Sigmoid colon (tissue), 4 donors: ENCODE measurements around the gene RAB25.

Experiments
- EP300 ChIP-seq, 4 donors: sonication (generic); formaldehyde crosslinking; IDR thresholded peaks; one replicate each; pipeline ENCODE4 v1.6.1; 2017; ENCODE audit warnings: antibody characterized with exemption in 4 of 4
- POLR2A ChIP-seq, 2 donors: fragments of 450-650 bp; IDR thresholded peaks; one replicate each; pipeline ENCODE4 v1.6.1; 2016; ENCODE audit warnings: antibody characterized with exemption in 2 of 2, mild to moderate bottlenecking in 2 of 2, moderate library complexity in 2 of 2
- POLR2AphosphoS5 ChIP-seq, 4 donors: sonication (generic); formaldehyde crosslinking; IDR thresholded peaks; one replicate each; pipeline ENCODE4 v1.6.1; 2017; ENCODE audit warnings: antibody characterized with exemption in 4 of 4
- TF ChIP-seq, protein P1 (sequence below), 4 experiments: fragments of 450-650 bp in 3 of 4; fragments of 200-600 bp in 1 of 4; IDR thresholded peaks; one replicate each; pipeline ENCODE4 v1.5.1; 2016 to 2019; ENCODE audit warnings: antibody characterized with exemption in 4 of 4, mild to moderate bottlenecking in 3 of 4, moderate library complexity in 2 of 4

DNA sequence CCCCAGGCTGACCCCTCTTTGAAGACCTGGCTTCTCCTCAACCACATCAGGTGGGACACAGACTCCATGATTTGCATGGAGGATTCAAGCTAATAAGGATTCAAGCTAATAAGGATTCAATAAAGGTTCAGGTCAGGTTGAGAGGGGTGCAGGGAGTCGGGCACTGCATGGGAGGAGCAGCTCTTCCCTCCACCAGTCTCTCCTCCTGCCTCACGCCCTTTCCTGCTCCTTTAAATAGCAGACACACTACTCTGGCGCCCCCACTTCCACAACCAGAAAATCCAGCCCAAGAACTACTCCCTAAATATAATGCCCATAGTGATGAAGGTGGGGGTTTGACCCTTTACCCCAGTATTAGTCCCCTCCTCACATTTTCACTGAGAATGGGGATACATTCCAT lies 14.2 kb downstream of the RAB25 start:
- TF ChIP-seq POLR2A (IDR thresholded peaks at IDR 0.05) (no peak), EP300 (IDR thresholded peaks at IDR 0.05) (no peak), POLR2AphosphoS5 (IDR thresholded peaks at IDR 0.05) (no peak)
- TF ChIP-seq, protein P1, sequence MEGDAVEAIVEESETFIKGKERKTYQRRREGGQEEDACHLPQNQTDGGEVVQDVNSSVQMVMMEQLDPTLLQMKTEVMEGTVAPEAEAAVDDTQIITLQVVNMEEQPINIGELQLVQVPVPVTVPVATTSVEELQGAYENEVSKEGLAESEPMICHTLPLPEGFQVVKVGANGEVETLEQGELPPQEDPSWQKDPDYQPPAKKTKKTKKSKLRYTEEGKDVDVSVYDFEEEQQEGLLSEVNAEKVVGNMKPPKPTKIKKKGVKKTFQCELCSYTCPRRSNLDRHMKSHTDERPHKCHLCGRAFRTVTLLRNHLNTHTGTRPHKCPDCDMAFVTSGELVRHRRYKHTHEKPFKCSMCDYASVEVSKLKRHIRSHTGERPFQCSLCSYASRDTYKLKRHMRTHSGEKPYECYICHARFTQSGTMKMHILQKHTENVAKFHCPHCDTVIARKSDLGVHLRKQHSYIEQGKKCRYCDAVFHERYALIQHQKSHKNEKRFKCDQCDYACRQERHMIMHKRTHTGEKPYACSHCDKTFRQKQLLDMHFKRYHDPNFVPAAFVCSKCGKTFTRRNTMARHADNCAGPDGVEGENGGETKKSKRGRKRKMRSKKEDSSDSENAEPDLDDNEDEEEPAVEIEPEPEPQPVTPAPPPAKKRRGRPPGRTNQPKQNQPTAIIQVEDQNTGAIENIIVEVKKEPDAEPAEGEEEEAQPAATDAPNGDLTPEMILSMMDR (IDR thresholded peaks at IDR 0.05) = no peak
